Osteoblast (primary cell): Measurements from ENCODE around the gene USP19. TPM values are rescaled to one million over a fixed set of nuclear protein-coding genes. Genes with fewer than 3 reads are reported as not detected.

ENCODE experiments used
- DNase-seq: peaks from one replicate; pipeline ENCODE4 v3.0.0; 2011; ENCODE audit warnings: low spot score, mixed read lengths; ENCODE audit not compliant: insufficient read length; ENCODE audit errors: missing footprints
- H2AFZ ChIP-seq: 2 replicates; pipeline ENCODE4 v1.6.0; 2011; ENCODE audit warnings: mild to moderate bottlenecking, low read length
- H3K27ac ChIP-seq: 2 replicates; pipeline ENCODE4 v1.5.1; 2011; ENCODE audit warnings: mild to moderate bottlenecking, low read depth, low read length, moderate library complexity
- H3K27me3 ChIP-seq: 2 replicates; pipeline ENCODE4 v1.6.0; 2012; ENCODE audit warnings: mild to moderate bottlenecking, control low read depth, inconsistent platforms, low read length, moderate library complexity; ENCODE audit not compliant: insufficient read depth
- H3K36me3 ChIP-seq: 2 replicates; pipeline ENCODE4 v1.5.1; 2011; ENCODE audit warnings: mild to moderate bottlenecking, low read length, control low read depth, moderate library complexity; ENCODE audit not compliant: insufficient read depth
- H3K4me1 ChIP-seq: 2 replicates; pipeline ENCODE4 v1.5.1; 2011; ENCODE audit warnings: mild to moderate bottlenecking, low read length, control low read depth, moderate library complexity; ENCODE audit not compliant: insufficient read depth
- H3K4me2 ChIP-seq: 2 replicates; pipeline ENCODE4 v1.6.0; 2011; ENCODE audit warnings: mild to moderate bottlenecking, low read length; ENCODE audit not compliant: insufficient read depth
- H3K4me3 ChIP-seq: fragments of 200-600 bp; sonication (generic); 3 replicates; pipeline ENCODE4 v1.5.1; 2012; ENCODE audit warnings: mild to moderate bottlenecking, low read length, inconsistent platforms; ENCODE audit not compliant: insufficient read depth
- H3K79me2 ChIP-seq: 2 replicates; pipeline ENCODE4 v1.6.0; 2012; ENCODE audit warnings: mild to moderate bottlenecking, low read length, control low read depth, inconsistent platforms; ENCODE audit not compliant: insufficient read depth
- H3K9me3 ChIP-seq: 2 replicates; pipeline ENCODE4 v1.5.1; 2011; ENCODE audit warnings: low read depth, low read length, control low read depth
- H4K20me1 ChIP-seq: 2 replicates; pipeline ENCODE4 v1.6.0; 2012; ENCODE audit warnings: mild to moderate bottlenecking, low read length, control low read depth; ENCODE audit not compliant: insufficient read depth
- total RNA-seq: library from RNA; depleted of rRNA; stranded (reverse); fragments of >200 nt; gene quantifications from 2 replicates; pipeline ENCODE4 v1.2.3, GENCODE V29; 2012
- TF ChIP-seq, protein P1 (sequence below): IDR thresholded peaks from 2 replicates; pipeline ENCODE4 v1.5.1; 2011; ENCODE audit warnings: mild to moderate bottlenecking, low read depth, low read length, moderate library complexity; ENCODE audit errors: extremely low read depth

USP19 gene
- total RNA-seq, 1 donor = 49.6 TPM

DNA sequence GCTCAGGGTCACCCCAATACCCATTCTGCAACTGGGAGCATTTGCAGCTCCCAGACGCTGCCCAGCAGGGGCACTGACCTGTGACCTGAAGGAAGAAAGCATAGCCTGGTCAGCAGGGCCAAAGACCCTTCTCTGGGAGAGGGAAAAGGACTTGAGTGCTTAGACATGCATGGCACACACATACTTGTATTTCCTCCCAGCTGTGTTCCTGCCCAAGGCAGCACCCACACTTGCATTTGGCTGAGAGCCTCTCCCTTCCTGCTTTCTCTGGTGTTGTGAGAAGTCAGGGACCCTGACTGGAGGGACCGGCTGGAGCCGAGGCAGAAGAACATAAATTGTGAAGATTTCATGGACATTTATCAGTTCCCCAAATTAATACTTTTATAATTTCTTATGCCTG, 19.5 kb upstream of the USP19 start:
- Histone ChIP-seq H3K36me3 (no peaks in the 10 kb centered on the region), H3K4me3 (no peak overlapping the region), H3K27me3 (peaks cover 4% of the 10 kb centered on the region), H3K9me3 (no peaks in the 10 kb centered on the region), H4K20me1 (no peaks in the 10 kb centered on the region), H3K4me2 (no peak overlapping the region), H3K79me2 (no peaks in the 10 kb centered on the region), H3K27ac (no peak overlapping the region), H2AFZ (no peak overlapping the region), H3K4me1 (no peaks in the 10 kb centered on the region)
- no peak for DNase-seq
- TF ChIP-seq, protein P1, sequence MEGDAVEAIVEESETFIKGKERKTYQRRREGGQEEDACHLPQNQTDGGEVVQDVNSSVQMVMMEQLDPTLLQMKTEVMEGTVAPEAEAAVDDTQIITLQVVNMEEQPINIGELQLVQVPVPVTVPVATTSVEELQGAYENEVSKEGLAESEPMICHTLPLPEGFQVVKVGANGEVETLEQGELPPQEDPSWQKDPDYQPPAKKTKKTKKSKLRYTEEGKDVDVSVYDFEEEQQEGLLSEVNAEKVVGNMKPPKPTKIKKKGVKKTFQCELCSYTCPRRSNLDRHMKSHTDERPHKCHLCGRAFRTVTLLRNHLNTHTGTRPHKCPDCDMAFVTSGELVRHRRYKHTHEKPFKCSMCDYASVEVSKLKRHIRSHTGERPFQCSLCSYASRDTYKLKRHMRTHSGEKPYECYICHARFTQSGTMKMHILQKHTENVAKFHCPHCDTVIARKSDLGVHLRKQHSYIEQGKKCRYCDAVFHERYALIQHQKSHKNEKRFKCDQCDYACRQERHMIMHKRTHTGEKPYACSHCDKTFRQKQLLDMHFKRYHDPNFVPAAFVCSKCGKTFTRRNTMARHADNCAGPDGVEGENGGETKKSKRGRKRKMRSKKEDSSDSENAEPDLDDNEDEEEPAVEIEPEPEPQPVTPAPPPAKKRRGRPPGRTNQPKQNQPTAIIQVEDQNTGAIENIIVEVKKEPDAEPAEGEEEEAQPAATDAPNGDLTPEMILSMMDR = no peak

DNA sequence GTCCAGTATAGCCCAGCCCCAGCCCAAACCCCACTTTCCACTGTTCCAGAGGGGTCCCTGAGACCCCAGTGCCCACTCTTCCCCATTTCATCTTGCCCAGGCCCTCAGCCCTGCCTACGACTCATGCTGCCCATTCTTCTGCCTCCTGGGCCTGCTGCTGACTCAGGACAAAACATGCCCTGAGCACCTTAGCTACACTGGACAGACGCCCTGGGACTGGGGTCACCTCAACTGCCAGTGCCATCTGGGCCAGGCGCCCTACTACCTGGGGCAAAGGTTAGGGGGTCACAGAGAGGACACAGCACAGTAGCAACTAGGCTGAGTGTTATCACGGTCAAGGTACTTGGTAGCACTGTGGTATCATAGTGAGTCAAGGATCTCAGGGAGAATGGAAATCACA, 14.9 kb upstream of the USP19 start:
- no peak overlapping the region for H2AFZ ChIP-seq
- H3K79me2 ChIP-seq = peaks cover 24% of the 10 kb centered on the region
- peak; percentile 62 for DNase-seq
- peaks cover 15% of the 10 kb centered on the region for H3K36me3 ChIP-seq
- H3K4me3 ChIP-seq = no peak overlapping the region
- H3K27me3 ChIP-seq = peaks cover 4% of the 10 kb centered on the region
- peaks cover 16% of the 10 kb centered on the region for H3K4me1 ChIP-seq
- H3K9me3 ChIP-seq = no peaks in the 10 kb centered on the region
- H4K20me1 ChIP-seq = peaks cover 14% of the 10 kb centered on the region
- H3K4me2 ChIP-seq = no peak overlapping the region
- H3K27ac ChIP-seq = no peak overlapping the region
- TF ChIP-seq, protein P1 = no peak

DNA sequence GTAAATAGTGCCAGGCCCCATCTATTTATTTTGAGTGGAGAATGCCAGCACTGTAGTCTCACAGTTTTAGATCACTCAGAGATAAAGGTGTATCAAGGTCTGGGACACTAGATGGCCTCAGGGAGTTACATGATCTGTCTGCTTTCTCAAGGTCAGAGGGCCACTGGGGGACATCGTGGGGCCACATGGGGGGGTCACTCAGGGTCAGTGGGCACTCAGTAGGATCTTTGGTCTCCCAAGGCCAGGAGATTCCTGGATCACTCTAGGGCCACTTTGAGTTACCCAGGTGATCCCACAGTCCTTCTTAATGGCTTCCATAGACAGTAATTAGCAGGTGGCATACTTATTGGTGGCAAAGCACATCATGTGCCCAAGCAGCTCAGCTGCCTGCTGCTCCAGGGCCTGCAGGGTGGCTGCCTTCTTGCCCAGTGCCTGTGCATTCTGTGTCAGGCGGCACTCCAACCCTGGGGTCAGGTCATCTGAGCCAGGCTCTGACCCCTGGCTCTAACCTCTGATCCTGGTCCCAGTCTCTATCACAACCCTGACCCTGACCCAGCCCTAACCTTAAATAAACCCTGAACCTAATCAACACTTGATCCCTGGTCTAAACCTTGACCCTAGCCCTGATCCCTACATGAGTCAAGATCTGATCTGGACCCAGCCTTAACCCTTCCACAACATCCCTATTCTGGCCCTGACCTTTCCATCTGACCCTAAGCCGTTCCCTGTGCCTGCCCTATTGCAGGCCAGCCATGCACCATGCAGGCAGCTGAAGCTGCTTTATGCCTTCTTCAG, 14.0 kb upstream of the USP19 start:
- no peak overlapping the region for H2AFZ ChIP-seq
- peak overlapping the region; percentile 99 for H3K4me2 ChIP-seq
- no peak overlapping the region for H3K27ac ChIP-seq
- H3K9me3 ChIP-seq = no peaks in the 10 kb centered on the region
- peaks cover 4% of the 10 kb centered on the region for H3K27me3 ChIP-seq
- peaks cover 21% of the 10 kb centered on the region for H4K20me1 ChIP-seq
- H3K36me3 ChIP-seq = peaks cover 23% of the 10 kb centered on the region
- peaks cover 16% of the 10 kb centered on the region for H3K4me1 ChIP-seq
- DNase-seq = peak; percentile 85
- TF ChIP-seq, protein P1 = no peak
- peaks cover 32% of the 10 kb centered on the region for H3K79me2 ChIP-seq
- no peak overlapping the region for H3K4me3 ChIP-seq

DNA sequence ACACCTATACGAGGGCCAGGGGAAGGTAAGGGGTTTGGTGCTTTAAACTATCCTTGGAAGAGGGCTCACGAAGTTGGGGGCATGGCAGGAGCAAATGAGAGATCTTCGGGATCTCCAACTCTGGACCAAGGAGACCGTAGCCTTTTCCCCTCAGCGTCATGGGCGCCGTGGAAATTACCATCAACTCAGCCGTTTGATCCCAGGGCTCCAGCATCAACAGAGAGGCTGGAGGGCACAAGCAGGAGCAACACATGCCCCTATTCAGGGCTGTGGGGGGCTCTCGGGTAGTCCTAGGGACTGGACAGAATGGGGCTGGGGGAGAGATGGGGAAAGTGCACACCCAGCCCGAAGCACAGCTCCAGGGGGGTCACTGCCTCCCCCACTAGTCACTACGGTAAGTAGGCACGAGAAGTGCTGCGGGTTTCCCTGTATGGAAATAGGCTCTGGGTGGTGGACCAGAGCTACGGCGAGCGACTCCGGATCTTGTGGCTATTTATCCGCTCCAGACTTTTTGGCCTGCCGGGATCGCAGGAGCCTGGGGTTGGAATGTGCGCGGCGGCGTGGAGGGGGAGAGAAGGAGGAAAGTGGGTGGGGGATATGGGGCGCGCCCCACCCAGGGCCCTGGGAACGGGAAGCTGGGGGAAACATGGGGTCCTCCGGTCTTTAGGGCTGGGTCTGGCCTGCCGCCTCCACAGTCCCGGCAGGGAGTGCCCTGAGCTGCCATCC, 12.8 kb upstream of the USP19 start:
- TF ChIP-seq, protein P1 = no peak
- H4K20me1 ChIP-seq = peaks cover 26% of the 10 kb centered on the region
- H3K27ac ChIP-seq = peak overlapping the region; percentile 88
- peak; percentile 98 for DNase-seq
- H3K4me3 ChIP-seq = peak overlapping the region; percentile 99
- peaks cover 44% of the 10 kb centered on the region for H3K79me2 ChIP-seq
- peak overlapping the region; percentile 99 for H2AFZ ChIP-seq
- H3K4me2 ChIP-seq = peak overlapping the region; percentile 99
- H3K4me1 ChIP-seq = peaks cover 16% of the 10 kb centered on the region
- H3K9me3 ChIP-seq = no peaks in the 10 kb centered on the region
- H3K36me3 ChIP-seq = peaks cover 36% of the 10 kb centered on the region
- peaks cover 4% of the 10 kb centered on the region for H3K27me3 ChIP-seq
